Neural cell (in vitro differentiated cells): ENCODE data around the gene IFT81. TPM values are rescaled to one million over a fixed set of nuclear protein-coding genes. Genes with fewer than 3 reads are reported as not detected.
"Not testable (repeated sequence)": the region's sequence is repeated elsewhere in the genome, so short reads cannot be mapped to it uniquely, and the experiment has no call there.

ENCODE experiments used
- H2AFZ ChIP-seq: fragments of 200-600, 300-800 bp; sonication (generic), shearing (Covaris generic); 2 replicates; pipeline ENCODE4 v1.6.0; 2014; ENCODE audit warnings: low read depth, mild to moderate bottlenecking, antibody characterized with exemption, low read length, moderate library complexity
- H3F3A ChIP-seq: fragments of 200-600 bp; shearing (Covaris generic); 2 replicates; pipeline ENCODE4 v1.6.1; 2016; ENCODE audit warnings: mild to moderate bottlenecking, moderate library complexity, mixed read lengths, antibody characterized with exemption, low read length; ENCODE audit not compliant: insufficient read depth, poor library complexity, severe bottlenecking
- H3K27ac ChIP-seq: fragments of 200-600, 300-800 bp; sonication (generic), shearing (Covaris generic); 2 replicates; pipeline ENCODE4 v1.5.1; 2014; ENCODE audit warnings: mild to moderate bottlenecking, low read length, moderate library complexity
- H3K27me3 ChIP-seq: fragments of 300-800, 200-600 bp; sonication (generic), shearing (Covaris generic); 2 replicates; pipeline ENCODE4 v1.6.0; 2014; ENCODE audit warnings: mild to moderate bottlenecking, low read depth, low read length, moderate library complexity; ENCODE audit not compliant: insufficient read depth
- H3K36me3 ChIP-seq: fragments of 300-800, 200-600 bp; sonication (generic), shearing (Covaris generic); 2 replicates; pipeline ENCODE4 v1.5.1; 2014; ENCODE audit warnings: mild to moderate bottlenecking, antibody characterized with exemption, low read length, moderate library complexity; ENCODE audit not compliant: insufficient read depth
- H3K4me2 ChIP-seq: fragments of 300-800, 200-600 bp; sonication (generic), shearing (Covaris generic); 2 replicates; pipeline ENCODE4 v1.6.0; 2014; ENCODE audit warnings: mild to moderate bottlenecking, low read length
- H3K4me3 ChIP-seq: fragments of 300-800, 200-600 bp; sonication (generic), shearing (Covaris generic); 2 replicates; pipeline ENCODE4 v1.5.1; 2014; ENCODE audit warnings: mild to moderate bottlenecking, low read length, moderate library complexity
- H3K79me2 ChIP-seq: fragments of 200-600 bp; shearing (Covaris generic); replicated peaks from 2 replicates; pipeline ENCODE4 v1.6.0; 2014; ENCODE audit warnings: mild to moderate bottlenecking, low read length, moderate library complexity; ENCODE audit not compliant: insufficient read depth
- H3K9ac ChIP-seq: fragments of 300-800, 200-600 bp; sonication (generic), shearing (Covaris generic); 2 replicates; pipeline ENCODE4 v1.6.1; 2016; ENCODE audit warnings: mild to moderate bottlenecking, low read length, mixed read lengths
- H3K9me2 ChIP-seq: fragments of 200-600 bp; shearing (Covaris generic); 2 replicates; pipeline ENCODE4 v1.6.1; 2016; ENCODE audit warnings: mild to moderate bottlenecking, low read length, mixed read lengths; ENCODE audit not compliant: insufficient read depth
- H3K9me3 ChIP-seq: fragments of 200-600, 300-800 bp; sonication (generic), shearing (Covaris generic); 2 replicates; pipeline ENCODE4 v1.6.1; 2016; ENCODE audit warnings: mild to moderate bottlenecking, mixed run types, low read length, moderate library complexity, mixed read lengths
- H4K20me1 ChIP-seq: fragments of 200-600 bp; shearing (Covaris generic); 2 replicates; pipeline ENCODE4 v1.6.1; 2016; ENCODE audit warnings: mild to moderate bottlenecking, mixed run types; ENCODE audit not compliant: insufficient read depth
- CTCF ChIP-seq: fragments of 450-650 bp; IDR thresholded peaks from 2 replicates; pipeline ENCODE4 v1.5.1; 2014; ENCODE audit warnings: antibody characterized with exemption, mild to moderate bottlenecking, moderate library complexity; ENCODE audit not compliant: poor library complexity, severe bottlenecking
- EP300 ChIP-seq: fragments of 450-650 bp; conservative IDR thresholded peaks from 2 replicates; pipeline ENCODE4 v1.6.1; 2014; ENCODE audit warnings: antibody characterized with exemption, mild to moderate bottlenecking, moderate library complexity; ENCODE audit not compliant: poor library complexity, severe bottlenecking
- EZH2 ChIP-seq: fragments of 200-600, 300-800 bp; shearing (Covaris generic), sonication (generic); IDR thresholded peaks from 2 replicates; pipeline ENCODE4 v1.6.1; 2014; ENCODE audit warnings: antibody characterized with exemption, low read length, borderline replicate concordance, mild to moderate bottlenecking; ENCODE audit not compliant: insufficient read depth, poor library complexity, severe bottlenecking
- MXI1 ChIP-seq: fragments of 450-650 bp; conservative IDR thresholded peaks from 2 replicates; pipeline ENCODE4 v1.6.1; 2014; ENCODE audit warnings: antibody characterized with exemption, mild to moderate bottlenecking; ENCODE audit not compliant: poor library complexity, severe bottlenecking
- POLR2AphosphoS5 ChIP-seq: IDR thresholded peaks from 2 replicates; pipeline ENCODE4 v1.6.1; 2012
- RAD21 ChIP-seq: fragments of 450-650 bp; conservative IDR thresholded peaks from 2 replicates; pipeline ENCODE4 v1.6.1; 2014; ENCODE audit warnings: antibody characterized with exemption, mild to moderate bottlenecking, moderate library complexity
- REST ChIP-seq: IDR thresholded peaks from 2 replicates; pipeline ENCODE4 v1.6.1; 2012; ENCODE audit warnings: borderline replicate concordance
- SMC3 ChIP-seq: fragments of 450-650 bp; conservative IDR thresholded peaks from 2 replicates; pipeline ENCODE4 v1.6.1; 2014; ENCODE audit warnings: antibody characterized with exemption, mild to moderate bottlenecking, moderate library complexity; ENCODE audit not compliant: poor library complexity
- TAF1 ChIP-seq: IDR thresholded peaks from 2 replicates; pipeline ENCODE4 v1.6.1; 2012; ENCODE audit warnings: low read depth
- polyA plus RNA-seq: library from polyadenylated mRNA; depleted of rRNA; stranded (reverse); fragments of >200 nt; gene quantifications from 2 replicates; pipeline ENCODE4 v1.2.3, GENCODE V29; 2014

IFT81 gene
- polyA plus RNA-seq, 1 donor from 2014 or later = 120 TPM

- H3K4me3 ChIP-seq = no peak overlapping the region
- no peaks in the 10 kb centered on the region for H4K20me1 ChIP-seq
- no peaks in the 10 kb centered on the region for H3K9me3 ChIP-seq
- H3K9me2 ChIP-seq = no peaks in the 10 kb centered on the region
- H3K4me2 ChIP-seq = no peak overlapping the region
- H3F3A ChIP-seq = no peaks in the 10 kb centered on the region
- H3K27me3 ChIP-seq = no peaks in the 10 kb centered on the region
- H3K27ac ChIP-seq = no peak overlapping the region
- no peak overlapping the region for H3K9ac ChIP-seq
- no peaks in the 10 kb centered on the region for H3K79me2 ChIP-seq
- H2AFZ ChIP-seq = no peak overlapping the region
- H3K36me3 ChIP-seq = no peaks in the 10 kb centered on the region
- TF ChIP-seq POLR2AphosphoS5 (no peak), CTCF (no peak), SMC3 (no peak), MXI1 (no peak), RAD21 (no peak), EP300 (no peak), REST (no peak), EZH2 (no peak), TAF1 (no peak)
Observed at GRCh38 chr12:110080410-110080809, 43.7 kb upstream of the IFT81 start.

GRCh38 chr12:110084314-110085015, 39.7 kb upstream of the IFT81 start:
- no peaks in the 10 kb centered on the region for H3K27me3 ChIP-seq
- H2AFZ ChIP-seq = no peak overlapping the region
- no peak overlapping the region for H3K27ac ChIP-seq
- H3K9ac ChIP-seq = no peak overlapping the region
- no peaks in the 10 kb centered on the region for H3K9me2 ChIP-seq
- H3K9me3 ChIP-seq = no peaks in the 10 kb centered on the region
- H3F3A ChIP-seq = no peaks in the 10 kb centered on the region
- no peak overlapping the region for H3K4me3 ChIP-seq
- no peaks in the 10 kb centered on the region for H4K20me1 ChIP-seq
- no peaks in the 10 kb centered on the region for H3K36me3 ChIP-seq
- TF ChIP-seq TAF1 (no peak), RAD21 (no peak), REST (no peak), SMC3 (no peak), CTCF (no peak), POLR2AphosphoS5 (no peak), EZH2 (no peak), MXI1 (no peak), EP300 (no peak)
- H3K79me2 ChIP-seq = no peaks in the 10 kb centered on the region
- no peak overlapping the region for H3K4me2 ChIP-seq

GRCh38 chr12:110088216-110088615, 35.9 kb upstream of the IFT81 start:
- H3K9me2 ChIP-seq, H4K20me1 ChIP-seq, H3K36me3 ChIP-seq, H3F3A ChIP-seq, H3K4me3 ChIP-seq, H3K4me2 ChIP-seq, H3K79me2 ChIP-seq, H3K27ac ChIP-seq, H2AFZ ChIP-seq, H3K9me3 ChIP-seq, H3K9ac ChIP-seq, H3K27me3 ChIP-seq: not testable (repeated sequence)
